ENCODE data around the gene TMEM131L.
"Not testable (repeated sequence)": the region's sequence is repeated elsewhere in the genome, so short reads cannot be mapped to it uniquely, and the experiment has no call there.

Gene TMEM131L

GRCh38 chr4:153553155-153553818 lies 87.1 kb downstream of the TMEM131L start:
- DNase-seq, result no peak

DNA sequence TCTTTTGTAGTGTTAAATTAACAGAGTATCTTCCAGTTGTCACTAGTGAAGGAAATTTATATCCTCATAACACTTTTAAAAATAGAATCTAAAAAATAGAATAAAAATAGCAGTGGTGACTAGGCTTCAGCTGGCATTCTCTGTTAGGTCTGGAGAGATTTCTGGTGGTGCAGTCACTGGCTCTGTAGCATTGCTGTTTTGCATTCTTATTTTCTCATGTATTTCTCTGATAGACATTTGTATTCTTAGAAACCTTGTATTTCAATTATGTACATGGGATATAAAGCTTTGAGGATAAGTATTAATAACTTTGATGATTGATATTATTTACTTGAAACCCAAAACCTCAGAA lies 87.6 kb downstream of the TMEM131L start:
- no peak for DNase-seq

DNA sequence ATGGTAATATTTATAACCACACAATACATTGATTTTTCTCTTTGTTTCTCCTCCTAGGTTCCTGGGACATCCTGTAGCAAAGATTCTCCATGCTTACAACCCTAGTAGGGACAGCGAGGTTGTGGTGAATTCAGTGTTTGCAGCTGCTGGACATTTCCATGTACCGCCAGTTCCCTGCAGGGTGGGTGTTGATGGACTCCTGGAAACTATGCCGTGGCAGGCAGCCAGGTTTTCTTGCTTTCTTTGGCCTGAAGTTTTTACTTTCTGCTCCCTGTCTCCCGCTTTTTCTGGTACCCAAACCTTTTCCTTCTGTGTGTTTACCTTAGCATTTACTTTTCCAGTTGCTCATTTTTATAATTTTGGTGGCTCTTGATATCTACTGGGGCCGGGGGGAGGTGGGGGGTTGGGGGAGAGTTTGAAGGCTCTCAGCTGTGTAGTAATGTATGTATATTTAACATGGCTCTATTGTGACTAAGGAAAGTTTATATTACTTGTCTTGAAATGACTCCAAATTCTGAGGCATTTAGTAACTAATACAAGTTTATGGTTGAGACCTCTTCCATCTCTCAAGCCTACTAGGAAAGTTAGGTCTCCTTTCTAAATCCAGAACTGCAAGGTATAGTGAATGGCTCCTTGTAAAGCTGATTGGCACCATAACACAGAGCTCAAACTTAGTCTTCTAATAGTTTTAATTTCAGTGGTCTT lies 89.7 kb downstream of the TMEM131L start:
- no peak for DNase-seq

- DNase-seq, result no peak
Observed at GRCh38 chr4:153556435-153556815, 90.3 kb downstream of the TMEM131L start.

DNA sequence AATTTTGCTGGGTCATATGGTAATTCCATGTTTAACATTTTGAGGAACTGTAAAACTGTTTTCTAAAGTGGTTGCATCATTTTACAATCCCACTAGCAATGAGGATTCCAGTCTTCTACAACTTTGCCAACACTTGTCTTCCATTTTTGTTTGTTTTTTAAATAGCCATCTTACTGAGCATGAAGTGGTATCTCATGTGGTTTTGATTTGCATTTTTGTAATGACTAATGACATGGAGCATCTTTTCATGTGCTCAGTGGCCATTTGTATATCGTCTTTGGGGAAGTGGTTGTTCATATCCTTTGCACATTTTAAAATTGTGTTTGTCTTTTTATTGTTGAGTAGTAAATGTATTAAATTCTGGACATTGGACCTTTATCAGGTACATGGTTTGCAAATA lies 94.7 kb downstream of the TMEM131L start:
- no peak for DNase-seq

- no peak for DNase-seq
Observed at GRCh38 chr4:153564630-153565525, 98.7 kb downstream of the TMEM131L start.

DNA sequence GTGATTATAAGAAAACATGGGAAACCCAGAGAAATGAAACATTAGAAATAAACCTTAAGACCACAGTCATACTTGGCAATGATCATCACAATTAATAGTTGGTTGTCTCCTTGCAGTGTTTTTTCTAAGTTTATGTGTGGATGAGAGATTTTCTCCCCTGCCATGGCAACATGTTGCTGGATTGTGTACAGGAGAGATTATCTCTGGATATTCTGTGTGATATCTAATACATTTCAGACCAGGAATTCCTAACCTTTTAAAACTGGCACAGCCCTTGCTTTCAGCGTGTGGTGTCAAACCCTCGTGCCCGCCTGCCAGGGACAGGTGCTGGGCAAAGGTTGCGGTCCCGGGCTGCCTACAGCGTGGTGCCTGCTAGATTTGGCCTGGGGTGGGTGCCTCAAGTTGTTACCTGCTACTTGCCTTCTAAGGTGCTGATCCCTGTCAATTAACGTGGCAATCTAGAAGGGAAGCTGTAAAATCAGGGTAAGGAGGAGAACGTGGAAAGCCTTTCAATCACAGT lies 100.5 kb downstream of the TMEM131L start:
- DNase-seq, result no peak

DNA sequence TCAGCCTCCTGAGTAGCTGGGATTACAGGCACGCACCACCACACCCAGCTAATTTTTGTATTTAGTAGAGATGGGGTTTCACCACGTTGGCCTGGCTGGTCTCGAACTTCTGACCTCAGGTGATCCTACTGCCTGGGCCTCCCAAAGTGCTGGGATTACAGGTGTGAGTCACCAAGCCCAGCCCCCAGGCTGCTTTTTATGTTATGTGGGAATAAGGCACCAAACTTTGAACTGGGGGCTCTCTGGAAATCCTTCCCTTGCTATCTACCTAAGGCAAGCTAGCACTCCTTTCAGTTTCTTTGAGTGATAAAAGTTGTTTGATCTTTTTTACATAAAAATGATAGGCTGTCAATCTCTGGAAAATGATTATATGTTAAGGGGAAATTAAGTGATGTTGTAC lies 101.5 kb downstream of the TMEM131L start:
- DNase-seq, result not testable (repeated sequence)

DNA sequence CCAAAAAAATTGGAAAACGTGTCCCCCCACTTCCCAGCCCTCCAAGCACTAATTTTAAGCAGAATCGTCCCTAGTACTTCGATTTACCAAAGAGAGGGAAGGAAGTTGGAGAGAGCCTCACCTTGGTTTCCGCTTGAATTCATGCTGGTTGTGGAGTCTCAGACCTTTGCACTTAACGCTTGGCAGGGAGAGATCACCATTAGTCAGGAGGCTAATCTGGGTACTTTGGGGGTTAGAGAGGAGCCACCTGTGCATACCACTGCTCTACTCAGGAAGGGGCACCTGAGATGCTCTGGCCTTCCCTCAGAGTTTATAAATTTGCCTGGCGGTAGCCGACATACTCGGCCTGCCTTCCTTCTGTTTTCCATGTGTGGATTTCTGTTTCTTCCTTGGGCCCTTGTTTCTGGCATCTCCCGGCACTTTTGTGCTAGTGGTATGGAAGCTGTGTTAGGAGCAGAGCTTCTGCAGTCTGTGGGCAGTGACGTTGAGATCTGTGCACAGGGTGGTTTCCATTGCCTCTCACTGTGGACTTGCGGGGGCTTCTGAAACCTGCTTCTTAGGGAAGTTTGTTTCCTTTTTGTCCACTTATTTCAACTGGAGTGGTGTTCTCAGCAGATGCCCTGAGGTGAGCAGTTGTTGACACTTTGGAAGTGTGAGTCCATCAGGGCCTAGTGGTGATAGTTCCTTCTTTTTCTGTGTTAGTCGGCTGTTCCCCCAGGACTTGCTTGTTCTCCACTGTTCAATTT lies 104.2 kb downstream of the TMEM131L start:
- no peak for DNase-seq

DNA sequence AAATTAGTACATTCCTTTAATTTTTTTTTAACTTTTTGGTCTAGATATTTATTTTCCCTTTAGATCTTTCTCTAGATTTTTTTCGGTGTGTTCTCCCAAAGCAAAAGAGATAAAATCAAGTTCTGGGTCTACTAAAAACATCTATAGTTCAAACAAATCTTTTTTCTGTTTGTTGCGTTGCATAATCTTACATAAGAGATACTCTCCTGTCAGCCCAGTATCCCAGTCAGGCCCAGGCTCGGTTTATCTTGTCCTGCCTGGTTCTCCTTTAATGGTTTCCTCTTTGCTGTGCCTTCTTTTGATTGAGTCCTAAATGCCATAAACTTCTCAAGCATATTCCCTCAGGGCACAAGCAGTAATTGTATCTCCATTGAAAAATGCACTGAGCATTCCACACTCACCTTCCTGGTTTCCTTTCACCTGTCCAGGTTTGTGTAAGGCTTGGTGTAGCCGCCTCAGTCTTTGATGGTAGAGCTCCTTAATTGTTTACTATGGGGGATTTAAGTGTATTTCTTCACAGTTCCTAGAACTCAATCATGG lies 104.9 kb downstream of the TMEM131L start:
- DNase-seq, result no peak

DNA sequence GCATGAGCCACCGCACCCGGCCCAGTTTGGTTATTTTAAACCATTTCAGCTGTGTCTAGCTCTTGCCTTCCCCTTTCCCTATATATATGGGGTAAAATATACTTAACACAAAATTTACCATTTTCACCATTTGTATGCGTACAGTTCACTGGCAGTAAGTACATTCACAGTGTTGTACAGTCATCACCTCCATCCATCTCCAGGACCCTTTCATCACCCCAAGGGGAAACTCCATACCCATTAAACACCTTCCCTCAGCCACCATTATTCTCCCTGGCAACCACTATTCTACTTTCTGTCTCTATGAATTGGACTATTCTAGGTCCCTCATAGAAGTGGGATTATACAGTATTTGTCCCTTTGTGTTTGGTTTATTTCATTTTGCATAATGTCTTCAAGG lies 106.4 kb downstream of the TMEM131L start:
- no peak for DNase-seq

- no peak for DNase-seq
Observed at GRCh38 chr4:153573221-153573620, 107.1 kb downstream of the TMEM131L start.

DNA sequence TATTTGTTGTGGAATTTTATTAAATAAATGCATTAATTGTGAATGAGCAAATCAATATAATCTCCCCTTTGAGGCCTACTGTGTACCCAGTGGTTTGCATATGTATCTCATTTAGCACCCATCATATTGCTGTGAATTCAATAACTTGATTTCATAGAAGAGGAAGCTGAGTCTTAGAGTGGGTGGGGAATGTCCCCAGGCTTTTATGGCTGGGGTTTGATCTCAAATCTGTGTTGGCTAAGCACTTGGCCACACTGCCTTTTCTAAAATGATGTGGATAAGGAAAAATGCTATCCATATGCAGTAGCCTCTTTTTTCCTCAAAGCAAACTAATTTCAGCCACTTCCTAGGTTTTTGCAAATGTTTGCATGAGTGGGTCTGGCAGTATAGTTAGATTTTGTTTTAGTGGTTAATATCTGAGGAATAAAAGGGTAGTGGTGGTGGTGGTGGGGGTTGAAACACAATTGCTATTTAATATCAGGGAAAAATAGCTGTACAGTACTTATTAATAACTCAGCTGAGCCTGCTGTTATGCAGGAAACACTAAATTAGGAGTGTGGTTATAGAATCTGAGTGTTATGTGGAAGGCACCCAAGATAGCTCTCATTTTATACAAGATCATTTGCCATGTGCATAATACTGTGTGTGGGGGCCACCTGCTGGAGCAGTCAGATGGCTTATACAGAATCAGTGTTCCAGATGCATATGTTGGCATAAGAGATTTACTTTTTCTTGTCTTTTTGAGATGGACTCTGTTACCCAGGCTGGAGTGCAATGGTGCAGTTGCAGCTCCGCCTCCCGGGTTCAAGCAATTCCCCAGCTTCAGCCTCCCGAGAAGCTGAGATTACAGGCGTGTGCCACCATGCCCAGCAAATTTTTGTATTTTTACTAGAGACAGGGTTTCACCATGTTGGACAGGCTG lies 108.0 kb downstream of the TMEM131L start:
- DNase-seq, result peak; percentile 42 to 55

GRCh38 chr4:153576443-153576774 lies 110.2 kb downstream of the TMEM131L start:
- no peak for DNase-seq

GRCh38 chr4:153577053-153577452 lies 110.9 kb downstream of the TMEM131L start:
- no peak for DNase-seq

GRCh38 chr4:153579410-153579809 lies 113.2 kb downstream of the TMEM131L start:
- DNase-seq, result no peak

- DNase-seq, result no peak
Observed at GRCh38 chr4:153579872-153580271, 113.7 kb downstream of the TMEM131L start.

DNA sequence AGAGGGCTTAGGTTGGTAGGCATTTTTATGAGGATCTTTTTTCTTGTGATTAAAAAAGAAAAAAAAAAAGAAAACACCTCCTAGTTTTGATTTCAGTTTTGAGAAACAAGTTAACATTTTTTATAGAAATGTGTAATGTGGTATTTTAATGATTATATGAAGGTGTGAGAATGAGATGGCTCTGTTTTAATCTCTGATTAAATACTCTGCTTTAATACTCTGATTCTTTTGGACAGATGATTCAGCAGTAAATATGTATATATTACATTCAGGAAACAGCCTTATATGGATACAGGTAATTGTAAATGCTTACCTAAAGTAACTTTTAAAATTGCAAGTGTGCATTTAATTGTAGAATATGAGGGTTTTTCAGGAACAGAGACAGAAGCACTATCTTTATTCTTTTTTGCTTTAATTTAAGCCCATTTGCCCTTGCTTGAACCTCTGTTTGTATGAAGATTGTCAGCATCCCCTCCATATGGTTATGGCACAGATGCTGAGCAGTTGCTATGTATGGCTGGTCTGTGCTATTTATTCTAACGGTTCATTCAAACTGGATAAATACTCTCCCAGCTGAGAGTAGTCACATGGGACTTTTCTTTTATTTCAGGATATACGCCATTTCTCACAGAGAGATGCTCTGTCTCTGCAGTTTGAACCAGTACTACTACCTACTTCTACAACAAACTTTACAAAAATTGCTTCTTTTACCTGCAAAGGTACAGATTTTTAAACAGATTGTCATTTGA lies 117.0 kb downstream of the TMEM131L start:
- no peak for DNase-seq

GRCh38 chr4:153585026-153585425 lies 118.9 kb downstream of the TMEM131L start:
- no peak for DNase-seq

DNA sequence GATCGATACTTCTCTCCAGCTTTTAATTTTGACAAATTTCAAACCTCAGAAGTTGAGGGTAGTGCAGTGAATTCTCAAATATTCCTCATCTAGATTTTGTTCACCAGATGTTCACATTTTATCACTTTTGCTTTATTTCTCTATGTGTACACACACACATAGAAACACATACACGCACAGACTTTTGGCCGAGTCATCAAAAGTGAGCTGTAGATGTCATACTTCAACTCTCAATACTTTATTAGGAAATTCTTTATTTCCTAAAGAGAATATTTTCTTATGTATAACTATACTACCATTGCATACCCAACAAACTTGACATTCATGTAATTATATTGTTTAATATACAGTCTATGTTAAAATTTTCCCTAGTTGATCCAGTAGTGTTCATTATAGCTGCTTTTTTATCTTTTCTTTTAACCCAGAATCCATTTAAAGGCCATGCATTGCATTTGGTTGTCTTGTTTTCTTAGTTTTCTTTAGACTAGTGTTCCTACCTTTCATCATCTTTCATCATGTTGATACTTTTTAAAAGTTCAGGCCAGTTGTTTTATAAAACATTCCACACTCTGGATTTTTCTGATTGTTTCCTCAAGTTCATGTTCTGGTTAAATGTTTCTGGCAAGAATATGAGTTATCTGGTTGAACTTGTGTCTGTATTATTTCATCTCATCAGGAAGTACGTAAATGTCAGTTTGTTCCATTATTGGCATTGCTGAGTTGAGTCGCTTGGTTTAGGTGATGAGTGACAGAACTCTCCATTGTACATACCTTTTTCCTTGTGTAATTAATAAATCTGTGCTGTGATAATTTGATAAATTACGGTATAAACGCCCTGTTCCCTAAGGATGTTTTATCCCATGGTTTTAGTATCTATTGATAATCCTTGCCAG lies 123.8 kb downstream of the TMEM131L start:
- no peak for DNase-seq
